ENCODE measurements around the gene PHEX. TPM values are rescaled to one million over a fixed set of nuclear protein-coding genes. Genes with fewer than 3 reads are reported as not detected.

The PHEX gene
- total and polyA plus RNA-seq, 2 experiments from 2014 or later, result 0.05 to 0.21 TPM

GRCh38 chrX:22037225-22037624 lies 5.1 kb downstream of the PHEX start:
- H4K20me1 ChIP-seq (replicated peaks; ENCODE audit: insufficient read depth), result no peaks in the 10 kb centered on the region
- H3K4me3 ChIP-seq, result no peak overlapping the region
- TF ChIP-seq STAT1 (IDR thresholded peaks at IDR 0.05; ENCODE audit: unreplicated experiment) (no peak), POLR2AphosphoS5 (IDR thresholded peaks at IDR 0.05; ENCODE audit: low read depth) (no peak), EZH2 (IDR thresholded peaks at IDR 0.05; ENCODE audit: low read depth, unreplicated experiment) (no peak), EZH2phosphoT487 (IDR thresholded peaks at IDR 0.05; ENCODE audit: unreplicated experiment) (no peak), ZNF462 (CRISPR knock-in tag; IDR thresholded peaks at IDR 0.05) (no peak), CTCF (conservative IDR thresholded peaks at IDR 0.05; ENCODE audit: low read depth in 2 of 2) (no peak), JUNB (IDR thresholded peaks at IDR 0.05; ENCODE audit: unreplicated experiment) (no peak), CREB1 (CRISPR knock-in tag; IDR thresholded peaks at IDR 0.05; ENCODE audit: low read depth) (no peak), NANOG (IDR thresholded peaks at IDR 0.05; ENCODE audit: borderline replicate concordance) (no peak), ZNF331 (CRISPR knock-in tag; IDR thresholded peaks at IDR 0.05; ENCODE audit: low read depth) (no peak), ZNF114 (CRISPR knock-in tag; IDR thresholded peaks at IDR 0.05) (no peak), REST (IDR thresholded peaks at IDR 0.05; ENCODE audit: unreplicated experiment) (no peak), ETS1 (IDR thresholded peaks at IDR 0.05) (no peak)
- DNase-seq (ENCODE audit: low spot score), result no peak
- no peaks in the 10 kb centered on the region for H3K27me3 ChIP-seq (ENCODE audit: insufficient read depth)
- H3F3A ChIP-seq (replicated peaks; ENCODE audit: low read depth), result no peaks in the 10 kb centered on the region
- Mint-ChIP-seq H3K9me3 (no peaks in the 10 kb centered on the region), H3K27ac (no peak overlapping the region), H3K27me3 (ENCODE audit: insufficient read depth, low read depth, poor library complexity) (peaks cover 2% of the 10 kb centered on the region), H3K4me1 (peaks cover 20% of the 10 kb centered on the region), H3K36me3 (ENCODE audit: low read depth) (no peaks in the 10 kb centered on the region), H3K4me3 (no peak overlapping the region)
- no peak overlapping the region for H3K4me2 ChIP-seq
- no peak overlapping the region for H2AFZ ChIP-seq
- no peak for ATAC-seq
- no peaks in the 10 kb centered on the region for H3K36me3 ChIP-seq (ENCODE audit: insufficient read depth)
- H3K4me1 ChIP-seq (ENCODE audit: insufficient read depth), result peaks cover 8% of the 10 kb centered on the region
- H3K79me2 ChIP-seq (replicated peaks; ENCODE audit: insufficient read depth), result no peaks in the 10 kb centered on the region
- H3K27ac ChIP-seq (ENCODE audit: low read depth), result no peak overlapping the region
- H3K9me2 ChIP-seq (ENCODE audit: insufficient read depth), result no peaks in the 10 kb centered on the region
